Activated naive CD4-positive, alpha-beta T cell treated with anti-CD3 and anti-CD28 coated beads, Interleukin-2, amount 50 U/mL, for 72 hours (primary cell): ENCODE data around the gene SNX32. TPM values are rescaled to one million over a fixed set of nuclear protein-coding genes. Genes with fewer than 3 reads are reported as not detected.

Experiments
- ATAC-seq, 2 donors: fragments of 150-1000 bp; cut with Tn5 transposase; 2 replicates each; pipeline ENCODE4 v1.10.0; 2021; ENCODE audit warnings: mild to moderate bottlenecking in 2 of 2, moderate library complexity in 2 of 2
- DNase-seq, 2 donors: peaks; one replicate each; pipeline ENCODE4 v3.0.0; 2021 to 2022; ENCODE audit warnings: low spot score in 2 of 2
- H3K27ac Mint-ChIP-seq, 2 donors: one replicate each; pipeline ENCODE4 v1.8.0; 2022; ENCODE audit warnings: mild to moderate bottlenecking in 2 of 2, mixed read lengths in 2 of 2
- H3K36me3 Mint-ChIP-seq, 2 donors: one replicate each; pipeline ENCODE4 v1.8.0; 2022; ENCODE audit warnings: mixed read lengths in 2 of 2
- H3K9me3 Mint-ChIP-seq, 2 donors: one replicate each; pipeline ENCODE4 v1.8.0; 2022; ENCODE audit warnings: mixed read lengths in 2 of 2
- total RNA-seq, 2 donors: library from RNA; stranded (reverse); gene quantifications; one replicate each; pipeline ENCODE4 v1.2.3, GENCODE V29; 2022

SNX32 gene
- total RNA-seq, result 1 to 10 TPM; 3.8 to 5.0 TPM

DNA sequence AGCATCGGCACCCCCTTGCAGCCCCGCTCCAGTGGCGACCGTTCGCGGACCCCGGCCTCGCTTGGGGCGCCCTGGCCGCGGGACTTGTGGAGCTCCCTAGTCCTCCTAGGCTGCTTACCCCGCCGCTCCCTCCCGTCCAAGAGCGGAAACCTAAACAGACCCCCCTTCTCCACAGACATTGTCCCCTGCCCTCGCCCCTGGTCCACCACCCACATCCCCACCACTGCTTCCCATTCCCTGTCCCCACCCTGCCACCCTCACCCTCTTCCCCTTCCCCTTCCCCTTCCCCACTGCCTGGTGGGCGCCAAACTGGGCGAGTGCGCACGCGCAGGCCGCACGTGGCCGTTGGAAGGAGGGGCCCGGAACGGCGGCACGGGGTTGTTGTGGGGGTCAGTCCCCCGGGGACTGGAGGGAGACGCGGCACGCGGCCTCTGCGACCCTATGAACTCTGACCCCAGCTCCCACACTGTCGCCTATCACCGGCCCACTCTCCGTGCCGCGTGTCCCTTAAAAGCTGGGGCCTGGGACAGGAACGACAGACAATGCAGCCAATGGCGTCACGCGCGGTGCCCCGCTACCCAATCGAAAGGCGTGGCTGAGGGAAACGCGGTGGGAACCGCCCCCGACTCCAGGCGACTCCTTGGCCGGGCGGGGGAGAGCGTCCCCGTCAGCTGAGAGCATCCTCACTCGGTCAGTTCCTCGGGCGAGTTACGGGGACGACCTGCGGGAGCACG, at the start of gene SNX32:
Gene SNX32, plus strand, starts transcription at position 667 of the 734 bp plus-strand sequence. CDS start 103 bp downstream, outside the sequence.
- ATAC-seq (peak; percentile 100), DNase-seq (peak; percentile 95 to 97)
- peaks cover 5 to 15% of the 10 kb centered on the region in 2 donors for H3K36me3 Mint-ChIP-seq
- H3K9me3 Mint-ChIP-seq, result peaks cover 6 to 14% of the 10 kb centered on the region in 2 donors
- H3K27ac Mint-ChIP-seq, result peak within 1 kb of the TSS in 1 of 2 donors; percentile 18

- peak in 1 of 2 donors; percentile 25 for DNase-seq
- no peak for ATAC-seq
- Mint-ChIP-seq H3K27ac (no peak overlapping the region), H3K36me3 (no peaks in the 10 kb centered on the region), H3K9me3 (no peaks in the 10 kb centered on the region)
Observed at GRCh38 chr11:65785319-65786007, 48.3 kb upstream of the SNX32 start.

- DNase-seq (peak in 1 of 2 donors; percentile 26), ATAC-seq (no peak)
- no peaks in the 10 kb centered on the region for H3K9me3 Mint-ChIP-seq
- no peak overlapping the region for H3K27ac Mint-ChIP-seq
- no peaks in the 10 kb centered on the region for H3K36me3 Mint-ChIP-seq
Observed at GRCh38 chr11:65786008-65786785, 47.6 kb upstream of the SNX32 start.

DNA sequence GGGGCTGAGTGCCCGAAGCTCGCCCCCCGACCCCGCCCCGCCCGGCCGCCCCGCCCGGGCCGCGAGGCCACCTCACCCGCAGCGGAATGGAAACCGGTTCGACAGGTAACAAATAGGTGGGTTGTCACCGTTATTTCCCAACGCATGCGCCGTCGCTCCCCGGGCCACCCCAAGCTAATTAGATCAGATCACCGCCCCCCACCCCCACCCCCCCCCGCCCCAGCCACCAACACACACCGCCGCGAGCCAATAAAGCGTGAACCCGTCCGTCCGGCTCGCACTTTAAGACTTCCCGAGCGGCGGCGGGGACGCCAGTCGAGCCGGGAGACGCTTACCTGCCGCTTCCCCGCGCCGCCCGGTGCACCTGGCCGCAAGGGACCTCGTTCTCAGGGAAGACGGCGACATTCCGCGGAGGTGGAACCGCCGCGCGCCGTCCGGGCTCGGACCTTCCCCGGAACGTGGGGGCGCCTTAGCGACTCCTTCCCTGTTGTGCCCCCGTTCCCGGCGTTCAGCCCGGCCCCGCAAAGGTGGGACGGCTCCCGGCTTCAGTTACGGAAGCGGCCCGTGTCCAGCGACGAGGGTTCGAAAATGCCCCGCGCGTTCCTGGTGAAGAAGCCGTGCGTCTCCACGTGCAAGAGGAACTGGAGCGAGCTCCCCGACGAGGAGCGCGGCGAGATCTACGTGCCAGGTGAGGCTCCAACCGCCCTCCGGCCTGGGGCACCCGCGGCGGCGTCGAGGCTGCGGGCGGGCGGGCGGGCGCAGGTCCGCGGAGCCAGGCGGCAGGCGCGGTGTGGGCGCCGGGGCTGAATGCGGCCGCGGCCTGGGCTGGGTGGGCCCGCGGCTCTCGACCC, 46.8 kb upstream of the SNX32 start, which contains the start of gene OVOL1:
Gene OVOL1, plus strand, starts transcription at position 278 of the 851 bp plus-strand sequence. Its CDS starts 311 bp downstream, at position 589.
- no peaks in the 10 kb centered on the region for H3K9me3 Mint-ChIP-seq
- no peak for ATAC-seq
- peak in 1 of 2 donors; percentile 20 for DNase-seq
- H3K36me3 Mint-ChIP-seq, result no peaks in the 10 kb centered on the region
- H3K27ac Mint-ChIP-seq, result no peak within 1 kb of the TSS

DNA sequence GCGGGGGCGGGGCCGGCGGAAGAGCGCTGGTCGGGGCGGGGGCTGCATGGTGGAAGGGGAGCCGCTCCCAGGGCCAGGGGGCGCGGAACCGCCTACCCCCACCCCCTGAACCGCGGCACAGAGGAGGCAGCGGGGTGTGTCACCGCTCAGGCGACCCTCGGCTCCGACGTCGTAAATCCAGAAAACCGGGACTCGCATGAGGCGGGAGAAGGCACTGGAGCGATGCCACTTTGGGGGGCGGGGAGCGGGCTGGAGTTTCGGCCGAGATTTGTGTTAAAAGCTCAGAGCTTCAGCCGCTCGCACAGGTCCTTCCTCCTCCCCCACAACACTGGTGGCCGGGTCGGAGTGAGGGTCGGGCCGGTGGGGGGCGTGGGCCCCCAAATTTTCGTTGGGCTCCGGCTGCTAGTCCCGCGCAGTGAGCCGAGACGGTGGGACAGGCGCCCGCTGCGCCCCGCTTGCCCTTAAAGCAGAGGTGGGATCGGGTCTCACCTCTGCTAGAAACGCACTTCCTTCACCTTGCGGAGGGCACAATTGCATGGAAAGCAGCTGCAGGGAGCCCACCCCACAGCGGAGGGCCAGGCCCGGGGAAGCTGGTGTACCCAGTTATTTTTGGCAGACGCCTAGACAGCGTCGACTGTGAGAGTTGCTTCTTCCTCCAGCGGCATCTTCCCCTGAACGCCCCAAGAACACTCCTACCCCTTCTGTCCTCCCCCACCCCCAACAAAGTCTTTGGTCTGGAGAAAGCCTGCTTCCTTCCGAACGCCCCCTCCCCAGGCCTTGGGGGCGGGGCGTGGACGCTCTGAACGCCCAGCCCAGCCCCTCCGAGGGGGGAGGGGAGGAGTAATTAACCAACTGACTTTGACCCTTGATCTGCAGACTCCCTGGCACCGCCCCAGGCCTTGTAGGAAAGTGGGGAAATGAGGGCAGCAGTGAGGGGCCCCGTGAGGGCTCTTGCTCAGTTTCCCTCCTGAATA, 45.8 kb upstream of the SNX32 start:
- DNase-seq (no peak), ATAC-seq (no peak)
- no peaks in the 10 kb centered on the region for H3K9me3 Mint-ChIP-seq
- peak overlapping the region in 1 of 2 donors; percentile 60 for H3K27ac Mint-ChIP-seq
- no peaks in the 10 kb centered on the region for H3K36me3 Mint-ChIP-seq

DNA sequence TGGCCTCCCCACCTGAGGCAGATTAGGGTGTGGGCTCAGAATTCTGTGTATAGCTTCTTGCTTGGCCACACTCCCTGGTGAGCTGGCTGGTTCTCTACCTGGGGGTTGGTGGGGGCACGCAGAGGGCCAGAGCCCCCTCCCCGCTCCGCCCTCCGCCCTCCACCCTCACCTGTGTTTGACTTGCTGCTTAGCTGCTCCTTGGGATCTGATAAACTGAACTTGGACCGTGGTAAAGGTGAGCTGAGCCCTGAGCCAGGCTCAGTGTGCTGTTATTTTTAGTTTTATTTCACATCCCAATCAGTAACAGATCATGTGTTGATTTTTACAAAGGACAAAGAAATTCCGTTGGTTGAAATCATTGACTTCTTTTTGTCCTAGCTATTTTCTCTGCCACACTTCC, 44.9 kb upstream of the SNX32 start:
- no peak for ATAC-seq
- Mint-ChIP-seq H3K27ac (no peak overlapping the region), H3K9me3 (no peaks in the 10 kb centered on the region), H3K36me3 (no peaks in the 10 kb centered on the region)
- no peak for DNase-seq

- no peaks in the 10 kb centered on the region for H3K9me3 Mint-ChIP-seq
- no peak overlapping the region for H3K27ac Mint-ChIP-seq
- DNase-seq (no peak), ATAC-seq (no peak)
- H3K36me3 Mint-ChIP-seq, result no peaks in the 10 kb centered on the region
Observed at GRCh38 chr11:65789230-65790103, 44.3 kb upstream of the SNX32 start.

GRCh38 chr11:65790104-65790901, 43.5 kb upstream of the SNX32 start:
- H3K9me3 Mint-ChIP-seq, result no peaks in the 10 kb centered on the region
- peak overlapping the region in 1 of 2 donors; percentile 6 for H3K27ac Mint-ChIP-seq
- no peak for ATAC-seq
- no peak for DNase-seq
- H3K36me3 Mint-ChIP-seq, result no peaks in the 10 kb centered on the region

DNA sequence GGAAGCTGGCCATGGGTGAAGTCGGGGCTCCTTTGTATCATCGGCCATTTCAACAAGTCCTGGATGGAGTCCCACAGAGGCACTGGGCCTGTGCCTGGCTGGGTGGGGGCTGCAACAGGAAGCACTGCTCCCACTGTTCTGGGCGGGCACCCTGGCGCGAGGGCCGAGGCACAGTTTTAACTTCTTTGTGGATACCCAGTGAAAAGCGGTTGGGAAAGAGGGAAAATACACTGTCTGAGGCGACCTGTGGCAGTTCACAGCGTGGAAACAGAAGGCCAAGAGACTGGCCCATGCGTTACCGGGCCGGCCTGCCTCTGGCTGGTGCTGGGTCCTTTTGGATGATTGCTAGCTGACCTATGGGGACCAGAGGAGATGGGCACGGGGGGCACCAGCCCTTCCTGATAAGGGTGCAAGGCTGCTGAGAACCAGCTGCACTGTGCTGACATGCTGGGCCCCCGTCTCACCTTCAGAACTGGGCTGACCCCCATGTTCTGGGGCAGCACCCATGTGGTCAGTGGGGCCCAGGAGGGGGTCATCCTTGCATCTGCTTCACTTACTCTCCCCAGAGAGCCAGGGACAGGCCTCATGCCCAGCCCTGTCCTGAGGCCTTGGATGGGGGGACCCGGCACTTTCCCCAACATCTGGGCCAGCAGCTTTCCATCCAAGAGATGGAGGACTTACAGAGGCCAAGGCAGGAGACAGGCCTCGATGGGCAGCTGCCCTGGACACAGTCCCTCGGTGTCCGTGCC, 42.7 kb upstream of the SNX32 start:
- DNase-seq, result no peak
- H3K9me3 Mint-ChIP-seq, result no peaks in the 10 kb centered on the region
- no peaks in the 10 kb centered on the region for H3K36me3 Mint-ChIP-seq
- no peak overlapping the region for H3K27ac Mint-ChIP-seq
- ATAC-seq, result no peak

- H3K9me3 Mint-ChIP-seq, result no peaks in the 10 kb centered on the region
- H3K27ac Mint-ChIP-seq, result peak overlapping the region in 1 of 2 donors; percentile 16
- ATAC-seq (peak; percentile 97 to 99), DNase-seq (peak; percentile 68 to 70)
- H3K36me3 Mint-ChIP-seq, result no peaks in the 10 kb centered on the region
Observed at GRCh38 chr11:65791719-65792213, 42.0 kb upstream of the SNX32 start.

DNA sequence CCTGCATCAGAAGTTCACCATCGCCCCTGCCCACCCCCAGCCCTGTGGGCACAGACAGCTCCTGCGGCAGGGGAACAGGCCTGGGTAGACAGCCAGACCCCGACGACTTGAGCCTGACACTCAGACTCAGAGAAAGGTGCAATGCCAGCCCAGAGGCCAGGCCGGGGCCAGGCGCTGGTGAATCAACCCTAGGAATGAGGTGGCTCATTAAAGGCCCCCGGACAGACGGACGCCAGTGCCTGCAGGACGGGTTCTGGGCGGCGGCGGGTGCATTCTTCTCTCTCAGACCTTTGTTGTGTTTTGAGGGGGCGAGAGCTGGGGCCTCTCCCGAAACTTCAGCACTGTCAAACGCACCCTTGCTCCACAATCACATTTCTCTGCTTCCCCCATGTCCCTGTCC, 41.3 kb upstream of the SNX32 start:
- Mint-ChIP-seq H3K27ac (peak overlapping the region; percentile 16 to 88), H3K36me3 (no peaks in the 10 kb centered on the region), H3K9me3 (no peaks in the 10 kb centered on the region)
- no peak for DNase-seq
- ATAC-seq, result no peak

DNA sequence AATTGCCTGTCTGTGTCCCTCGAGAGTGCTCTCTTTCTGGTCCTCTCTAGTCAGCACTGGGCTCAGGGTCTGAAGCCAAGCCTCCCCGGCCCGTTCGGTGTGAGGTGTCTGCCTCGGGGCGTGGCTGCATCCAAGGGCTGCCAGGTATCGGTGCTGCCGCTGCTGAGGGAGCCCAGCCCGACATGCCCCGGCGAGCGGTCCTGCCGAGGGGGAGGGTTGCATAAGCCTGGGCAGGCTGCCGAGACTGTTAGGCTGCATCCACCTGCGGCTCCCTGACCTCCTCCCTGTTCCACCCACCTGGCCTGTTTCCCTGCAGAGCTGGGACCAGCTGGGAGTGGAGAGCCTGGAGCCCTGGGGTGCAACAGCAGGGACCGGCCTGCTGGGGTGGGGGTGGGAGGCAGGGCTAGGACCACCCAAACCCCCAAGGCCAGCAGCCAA, 40.6 kb upstream of the SNX32 start:
- Mint-ChIP-seq H3K36me3 (no peaks in the 10 kb centered on the region), H3K9me3 (no peaks in the 10 kb centered on the region), H3K27ac (peak overlapping the region in 1 of 2 donors; percentile 16)
- no peak for DNase-seq
- ATAC-seq, result no peak
